Activated gamma-delta T cell treated with Interleukin-2 at 50 U/mL for 16 hours (primary cell): ENCODE data around the gene RALGPS1.

Experiments used
- DNase-seq: peaks from one replicate; pipeline ENCODE4 v3.0.0-alpha.2; 2020

The RALGPS1 gene

GRCh38 chr9:127081250-127082185 lies 166.9 kb downstream of the RALGPS1 start:
- DNase-seq: no peak

GRCh38 chr9:127083138-127083980 lies 168.8 kb downstream of the RALGPS1 start:
- DNase-seq: no peak

GRCh38 chr9:127084076-127085039 lies 169.8 kb downstream of the RALGPS1 start:
- no peak for DNase-seq

GRCh38 chr9:127085186-127085585 lies 170.6 kb downstream of the RALGPS1 start:
- no peak for DNase-seq

GRCh38 chr9:127086771-127087170 lies 172.2 kb downstream of the RALGPS1 start:
- no peak for DNase-seq

- DNase-seq: no peak
Measured at GRCh38 chr9:127087411-127087810, 172.8 kb downstream of the RALGPS1 start.

GRCh38 chr9:127087836-127088235 lies 173.3 kb downstream of the RALGPS1 start:
- DNase-seq: no peak

GRCh38 chr9:127088724-127089615 lies 174.4 kb downstream of the RALGPS1 start:
- DNase-seq: no peak

- DNase-seq: no peak
Measured at GRCh38 chr9:127089631-127090081, 175.1 kb downstream of the RALGPS1 start.

GRCh38 chr9:127090341-127090985 lies 175.9 kb downstream of the RALGPS1 start:
- DNase-seq: no peak

GRCh38 chr9:127091526-127091925 lies 176.9 kb downstream of the RALGPS1 start:
- no peak for DNase-seq

- DNase-seq: no peak
Measured at GRCh38 chr9:127092041-127092608, 177.5 kb downstream of the RALGPS1 start.

- DNase-seq: no peak
Measured at GRCh38 chr9:127093319-127094020, 178.9 kb downstream of the RALGPS1 start.

- DNase-seq: no peak
Measured at GRCh38 chr9:127095411-127095810, 180.8 kb downstream of the RALGPS1 start.

- no peak for DNase-seq
Measured at GRCh38 chr9:127096208-127096607, 181.6 kb downstream of the RALGPS1 start.

- no peak for DNase-seq
Measured at GRCh38 chr9:127097683-127098082, 183.1 kb downstream of the RALGPS1 start.

- DNase-seq: no peak
Measured at GRCh38 chr9:127098916-127099553, 184.5 kb downstream of the RALGPS1 start.

GRCh38 chr9:127099664-127100063 lies 185.1 kb downstream of the RALGPS1 start:
- DNase-seq: no peak

GRCh38 chr9:127102176-127102575 lies 187.6 kb downstream of the RALGPS1 start:
- DNase-seq: no peak
